Trophoblast cell (in vitro differentiated cells and primary cell): ENCODE results near the gene LTC4S.

ENCODE experiments used
- DNase-seq, 2 donors: peaks; one replicate each; pipeline ENCODE4 v3.0.0-alpha.2; 2016
- H2AFZ ChIP-seq: 2 replicates; pipeline ENCODE4 v1.6.1; 2013; ENCODE audit warnings: low read length, moderate library complexity, mild to moderate bottlenecking; ENCODE audit not compliant: insufficient read depth, poor library complexity
- H2AK5ac ChIP-seq: 2 replicates; pipeline ENCODE4 v1.6.1; 2013; ENCODE audit warnings: mild to moderate bottlenecking, low read length
- H2BK120ac ChIP-seq: 2 replicates; pipeline ENCODE4 v1.6.1; 2013; ENCODE audit warnings: low read length, mild to moderate bottlenecking, moderate library complexity; ENCODE audit not compliant: insufficient read depth, poor library complexity
- H2BK12ac ChIP-seq: 2 replicates; pipeline ENCODE4 v1.6.1; 2013; ENCODE audit warnings: mild to moderate bottlenecking, low read length, moderate library complexity
- H2BK5ac ChIP-seq: 2 replicates; pipeline ENCODE4 v1.6.1; 2013; ENCODE audit warnings: low read length, low read depth, moderate library complexity, mild to moderate bottlenecking; ENCODE audit not compliant: poor library complexity
- H3K14ac ChIP-seq: 2 replicates; pipeline ENCODE4 v1.6.1; 2013; ENCODE audit warnings: mild to moderate bottlenecking, low read length
- H3K18ac ChIP-seq: 2 replicates; pipeline ENCODE4 v1.6.1; 2013; ENCODE audit warnings: mild to moderate bottlenecking, low read length
- H3K23ac ChIP-seq: 2 replicates; pipeline ENCODE4 v1.6.1; 2013; ENCODE audit warnings: low read length
- H3K27ac ChIP-seq: 2 replicates; pipeline ENCODE4 v1.5.1; 2013; ENCODE audit warnings: low read depth, mild to moderate bottlenecking, inconsistent platforms, low read length, moderate library complexity
- H3K27me3 ChIP-seq: 2 replicates; pipeline ENCODE4 v1.6.1; 2013; ENCODE audit warnings: inconsistent platforms, mild to moderate bottlenecking, low read length, moderate library complexity; ENCODE audit not compliant: insufficient read depth
- H3K36me3 ChIP-seq, 2 experiments: 1 replicate in 1 of 2; 2 replicates in 1 of 2; pipeline ENCODE4 v1.6.1; 2013; ENCODE audit warnings: low read length in 2 of 2, mild to moderate bottlenecking in 2 of 2, moderate library complexity in 1 of 2; ENCODE audit not compliant: insufficient read depth in 2 of 2, control insufficient read depth in 1 of 2
- H3K4ac ChIP-seq: 2 replicates; pipeline ENCODE4 v1.6.1; 2013; ENCODE audit warnings: low read depth, mild to moderate bottlenecking, low read length, moderate library complexity
- H3K4me1 ChIP-seq, 2 experiments: 1 replicate in 1 of 2; 2 replicates in 1 of 2; pipeline ENCODE4 v1.6.1; 2013; ENCODE audit warnings: low read length in 2 of 2, mild to moderate bottlenecking in 2 of 2, moderate library complexity in 1 of 2; ENCODE audit not compliant: insufficient read depth in 2 of 2, control insufficient read depth in 1 of 2
- H3K4me2 ChIP-seq: 2 replicates; pipeline ENCODE4 v1.6.1; 2013; ENCODE audit warnings: inconsistent platforms, mild to moderate bottlenecking, low read length, moderate library complexity
- H3K4me3 ChIP-seq: 2 replicates; pipeline ENCODE4 v1.5.1; 2013; ENCODE audit warnings: mild to moderate bottlenecking, low read depth, low read length, inconsistent platforms
- H3K79me1 ChIP-seq: one replicate; pipeline ENCODE4 v1.6.1; 2013; ENCODE audit warnings: low read length
- H3K79me2 ChIP-seq: 2 replicates; pipeline ENCODE4 v1.6.1; 2013; ENCODE audit warnings: low read length, mild to moderate bottlenecking; ENCODE audit not compliant: control insufficient read depth, insufficient read depth, poor library complexity
- H3K9ac ChIP-seq: 2 replicates; pipeline ENCODE4 v1.6.1; 2013; ENCODE audit warnings: mild to moderate bottlenecking, low read length
- H3K9me3 ChIP-seq: 2 replicates; pipeline ENCODE4 v1.6.1; 2013; ENCODE audit warnings: low read depth, mild to moderate bottlenecking, control low read depth, inconsistent platforms, low read length; ENCODE audit not compliant: insufficient read depth
- H4K12ac ChIP-seq: 2 replicates; pipeline ENCODE4 v1.6.1; 2013; ENCODE audit warnings: low read depth, mild to moderate bottlenecking, low read length, moderate library complexity
- H4K8ac ChIP-seq: 2 replicates; pipeline ENCODE4 v1.6.1; 2013; ENCODE audit warnings: low read depth, mild to moderate bottlenecking, low read length, moderate library complexity
- H4K91ac ChIP-seq: one replicate; pipeline ENCODE4 v1.6.1; 2013; ENCODE audit warnings: low read depth, mild to moderate bottlenecking, low read length, moderate library complexity
- WGBS: extraction: QIAGEN DNeasy Blood & Tissue Kit; methylation state at CpG from one replicate; pipeline ENCODE4 v1.1.7; 2013; ENCODE audit warnings: missing lambda C conversion rate; ENCODE audit not compliant: insufficient read length, insufficient coverage; ENCODE audit errors: extremely low coverage; 5-methylcytosine and 5-hydroxymethylcytosine counted together

The LTC4S gene

GRCh38 chr5:179816401-179816795 is 22.6 kb downstream of the LTC4S start:
- peaks cover 39% of the 10 kb centered on the region for H3K79me1 ChIP-seq
- peak overlapping the region; percentile 6 for H4K12ac ChIP-seq

GRCh38 chr5:179816796-179817469 is 23.1 kb downstream of the LTC4S start:
- Histone ChIP-seq H4K12ac (peak overlapping the region; percentile 79), H3K4me2 (peak overlapping the region; percentile 78), H3K27me3 (no peaks in the 10 kb centered on the region), H2BK12ac (peak overlapping the region; percentile 63), H3K4ac (peak overlapping the region; percentile 55), H3K14ac (peak overlapping the region; percentile 78), H3K9me3 (no peaks in the 10 kb centered on the region), H2AFZ (peak overlapping the region; percentile 73), H3K23ac (no peak overlapping the region), H4K8ac (peak overlapping the region; percentile 80), H3K18ac (peak overlapping the region; percentile 79), H3K4me3 (peak overlapping the region; percentile 73), H2BK5ac (peak overlapping the region; percentile 3), H3K27ac (peak overlapping the region; percentile 6), H4K91ac (peak overlapping the region; percentile 60), H2AK5ac (peak overlapping the region; percentile 39), H3K79me2 (peaks cover 21% of the 10 kb centered on the region), H3K36me3 (peaks cover 21 to 25% of the 10 kb centered on the region in 2 experiments), H2BK120ac (peak overlapping the region; percentile 58), H3K79me1 (peaks cover 41% of the 10 kb centered on the region), H3K4me1 (peaks cover 26 to 32% of the 10 kb centered on the region in 2 experiments), H3K9ac (peak overlapping the region; percentile 37)
- no CpG with 5 or more reads among the region's 72 CpGs for WGBS
- DNase-seq, result peak in 1 of 2 donors; percentile 31

More at GRCh38 chr5:179816401-179816795, 22.6 kb downstream of the LTC4S start:
- no peaks in the 10 kb centered on the region for H3K9me3 ChIP-seq
- peak overlapping the region; percentile 18 for H2BK12ac ChIP-seq
- no peak overlapping the region for H3K9ac ChIP-seq
- peak overlapping the region; percentile 60 for H4K91ac ChIP-seq
- no peak overlapping the region for H3K23ac ChIP-seq
- H3K18ac ChIP-seq, result peak overlapping the region; percentile 79
- peak overlapping the region; percentile 35 for H2AK5ac ChIP-seq
- peak overlapping the region; percentile 78 for H3K14ac ChIP-seq
- peak overlapping the region; percentile 26 for H2BK120ac ChIP-seq
- peak overlapping the region; percentile 73 for H2AFZ ChIP-seq
- H3K4me2 ChIP-seq, result peak overlapping the region; percentile 78
- H4K8ac ChIP-seq, result peak overlapping the region; percentile 80
- WGBS, result no CpG with 5 or more reads among the region's 23 CpGs
- H3K4me1 ChIP-seq, result peaks cover 26 to 32% of the 10 kb centered on the region in 2 experiments
- peak overlapping the region; percentile 3 for H2BK5ac ChIP-seq
- H3K4me3 ChIP-seq, result no peak overlapping the region
- H3K27me3 ChIP-seq, result no peaks in the 10 kb centered on the region
- no peak overlapping the region for H3K27ac ChIP-seq
- peaks cover 20% of the 10 kb centered on the region for H3K79me2 ChIP-seq
- H3K36me3 ChIP-seq, result peaks cover 24 to 27% of the 10 kb centered on the region in 2 experiments
- DNase-seq, result no peak
- H3K4ac ChIP-seq, result no peak overlapping the region

GRCh38 chr5:179817470-179817840 is 23.7 kb downstream of the LTC4S start:
- Histone ChIP-seq H2AK5ac (peak overlapping the region; percentile 32), H4K91ac (peak overlapping the region; percentile 60), H2BK5ac (no peak overlapping the region), H3K9ac (no peak overlapping the region), H3K27ac (no peak overlapping the region), H3K27me3 (no peaks in the 10 kb centered on the region), H2BK12ac (peak overlapping the region; percentile 63), H3K4me2 (peak overlapping the region; percentile 78), H3K4me3 (peak overlapping the region; percentile 73), H3K4ac (no peak overlapping the region), H2BK120ac (peak overlapping the region; percentile 58), H4K12ac (no peak overlapping the region), H3K79me2 (peaks cover 25% of the 10 kb centered on the region), H3K23ac (no peak overlapping the region), H3K18ac (no peak overlapping the region), H3K4me1 (peaks cover 29 to 36% of the 10 kb centered on the region in 2 experiments), H3K36me3 (peaks cover 18 to 23% of the 10 kb centered on the region in 2 experiments), H3K9me3 (no peaks in the 10 kb centered on the region), H4K8ac (peak overlapping the region; percentile 80), H2AFZ (no peak overlapping the region), H3K79me1 (peaks cover 41% of the 10 kb centered on the region), H3K14ac (peak overlapping the region; percentile 78)
- WGBS, result no CpG with 5 or more reads among the region's 8 CpGs
- DNase-seq, result no peak

GRCh38 chr5:179817890-179818745 is 24.3 kb downstream of the LTC4S start:
- Histone ChIP-seq H2BK12ac (peak overlapping the region; percentile 78), H2AK5ac (peak overlapping the region; percentile 81), H3K27me3 (no peaks in the 10 kb centered on the region), H3K27ac (peak overlapping the region; percentile 94), H3K9ac (no peak overlapping the region), H3K4ac (peak overlapping the region; percentile 44), H3K14ac (peak overlapping the region; percentile 81), H4K8ac (peak overlapping the region; percentile 89), H3K79me2 (peaks cover 28% of the 10 kb centered on the region), H3K4me2 (peak overlapping the region; percentile 72), H3K23ac (no peak overlapping the region), H2BK5ac (peak overlapping the region; percentile 84), H3K4me3 (peak overlapping the region; percentile 46), H3K9me3 (no peaks in the 10 kb centered on the region), H2BK120ac (peak overlapping the region; percentile 85), H4K12ac (peak overlapping the region; percentile 1), H4K91ac (peak overlapping the region; percentile 97), H3K79me1 (peaks cover 41% of the 10 kb centered on the region), H2AFZ (peak overlapping the region; percentile 48), H3K18ac (peak overlapping the region; percentile 89), H3K4me1 (peaks cover 33 to 40% of the 10 kb centered on the region in 2 experiments), H3K36me3 (peaks cover 21 to 24% of the 10 kb centered on the region in 2 experiments)
- no CpG with 5 or more reads among the region's 14 CpGs for WGBS
- no peak for DNase-seq
